IMR-90 (cell line): ENCODE data around the gene APLN. TPM values are rescaled to one million over a fixed set of nuclear protein-coding genes. Genes with fewer than 3 reads are reported as not detected.

ENCODE experiments used
- ATAC-seq: fragments of 200-7000 bp; cut with Tn5 transposase; 2 replicates; pipeline ENCODE4 v1.9.1; 2020; ENCODE audit warnings: low read depth, mild to moderate bottlenecking, moderate library complexity
- BruUV-seq: library from RNA; stranded (reverse); fragments of 400-500 nt; replicated peaks from 2 replicates; lab custom pipeline; 2021; lab: Mats Ljungman, UMichigan
- CTCF ChIA-PET: fragments of 300-600 bp; formaldehyde crosslinking; extraction: SDS; loops from one replicate; lab custom pipeline; 2021; ENCODE audit warnings: antibody characterized with exemption; lab: Yijun Ruan, JAX
- POLR2A ChIA-PET: fragments of 300-600 bp; sonication (Branson Sonifier 250); formaldehyde crosslinking; loops from one replicate; lab custom pipeline; 2022; ENCODE audit warnings: antibody characterized with exemption; ENCODE audit not compliant: unreplicated experiment; lab: Charles Lee
- DNase-seq: peaks from one replicate; pipeline ENCODE4 v3.0.0; 2013
- H2AFZ ChIP-seq: replicated peaks from 2 replicates; pipeline ENCODE3; 2013; ENCODE audit warnings: low read length, mild to moderate bottlenecking; ENCODE audit not compliant: poor library complexity
- H2AK5ac ChIP-seq: 2 replicates; pipeline ENCODE4 v1.6.1; 2013; ENCODE audit warnings: low read depth, low read length, inconsistent platforms
- H2AK9ac ChIP-seq: replicated peaks from 2 replicates; pipeline ENCODE3; 2013; ENCODE audit warnings: mild to moderate bottlenecking, low read depth, low read length, moderate library complexity; ENCODE audit not compliant: poor library complexity
- H2BK120ac ChIP-seq: 2 replicates; pipeline ENCODE4 v1.6.1; 2013; ENCODE audit warnings: low read depth, low read length, inconsistent platforms
- H2BK15ac ChIP-seq: 3 replicates; pipeline ENCODE4 v1.6.1; 2013; ENCODE audit warnings: low read depth, low read length, inconsistent platforms
- H2BK20ac ChIP-seq: 2 replicates; pipeline ENCODE4 v1.6.1; 2013; ENCODE audit warnings: low read depth, mild to moderate bottlenecking, inconsistent platforms, low read length, moderate library complexity
- H2BK5ac ChIP-seq: 2 replicates; pipeline ENCODE4 v1.6.1; 2013; ENCODE audit warnings: mild to moderate bottlenecking, low read depth, low read length, inconsistent platforms; ENCODE audit not compliant: poor library complexity, severe bottlenecking
- H3K14ac ChIP-seq: replicated peaks from 2 replicates; pipeline ENCODE4 v1.6.1; 2013; ENCODE audit warnings: low read depth, low read length, inconsistent platforms
- H3K18ac ChIP-seq: 2 replicates; pipeline ENCODE4 v1.6.1; 2013; ENCODE audit warnings: low read depth, low read length, control low read depth
- H3K23ac ChIP-seq: 2 replicates; pipeline ENCODE4 v1.6.1; 2013; ENCODE audit warnings: low read depth, low read length, inconsistent platforms
- H3K27ac ChIP-seq: 2 replicates; pipeline ENCODE4 v1.5.1; 2013; ENCODE audit warnings: mild to moderate bottlenecking, control low read depth, low read length; ENCODE audit not compliant: insufficient read depth
- H3K27me3 ChIP-seq: 2 replicates; pipeline ENCODE4 v1.6.1; 2013; ENCODE audit warnings: low read length; ENCODE audit not compliant: control insufficient read depth, insufficient read depth
- H3K36me3 ChIP-seq: 2 replicates; pipeline ENCODE4 v1.6.1; 2013; ENCODE audit warnings: low read length, mixed read lengths; ENCODE audit not compliant: control insufficient read depth, insufficient read depth
- H3K4ac ChIP-seq: 2 replicates; pipeline ENCODE4 v1.6.1; 2013; ENCODE audit warnings: low read depth, low read length, inconsistent platforms
- H3K4me1 ChIP-seq: 2 replicates; pipeline ENCODE4 v1.6.1; 2013; ENCODE audit warnings: low read length, mixed read lengths; ENCODE audit not compliant: control insufficient read depth, insufficient read depth
- H3K4me2 ChIP-seq: 2 replicates; pipeline ENCODE4 v1.6.1; 2013; ENCODE audit warnings: low read depth, mild to moderate bottlenecking, control low read depth, low read length, moderate library complexity
- H3K4me3 ChIP-seq: 2 replicates; pipeline ENCODE4 v1.5.1; 2013; ENCODE audit warnings: low read depth, mild to moderate bottlenecking, control low read depth, low read length, moderate library complexity; ENCODE audit not compliant: insufficient read depth
- H3K56ac ChIP-seq: 2 replicates; pipeline ENCODE4 v1.6.1; 2013; ENCODE audit warnings: low read length, inconsistent platforms; ENCODE audit not compliant: insufficient read depth; ENCODE audit errors: extremely low read depth
- H3K79me1 ChIP-seq, 2 experiments: 2 replicates each; pipeline ENCODE4 v1.6.1; 2013; ENCODE audit warnings: low read length in 2 of 2, inconsistent platforms in 1 of 2, low read depth in 1 of 2
- H3K9ac ChIP-seq: 2 replicates; pipeline ENCODE4 v1.6.1; 2013; ENCODE audit warnings: low read depth, low read length, control low read depth
- H3K9me1 ChIP-seq: 2 replicates; pipeline ENCODE4 v1.6.1; 2013; ENCODE audit warnings: low read length, inconsistent platforms; ENCODE audit not compliant: insufficient read depth
- H3K9me3 ChIP-seq: 2 replicates; pipeline ENCODE4 v1.6.1; 2013; ENCODE audit warnings: low read length; ENCODE audit not compliant: control insufficient read depth, insufficient read depth
- H4K20me1 ChIP-seq: 2 replicates; pipeline ENCODE4 v1.6.1; 2013; ENCODE audit warnings: low read length, inconsistent platforms; ENCODE audit not compliant: insufficient read depth
- H4K5ac ChIP-seq: 2 replicates; pipeline ENCODE4 v1.6.1; 2013; ENCODE audit warnings: mild to moderate bottlenecking, low read depth, low read length, control low read depth
- H4K8ac ChIP-seq, 2 experiments: 2 replicates each; pipeline ENCODE4 v1.6.1; 2013; ENCODE audit warnings: low read depth in 2 of 2, low read length in 2 of 2, control low read depth in 1 of 2, inconsistent platforms in 1 of 2
- H4K91ac ChIP-seq: 2 replicates; pipeline ENCODE4 v1.6.1; 2013; ENCODE audit warnings: low read depth, low read length, inconsistent platforms; ENCODE audit not compliant: insufficient read depth
- BHLHE40 ChIP-seq: fragments of 150-350 bp; IDR thresholded peaks from 2 replicates; pipeline ENCODE4 v1.6.1; 2016; ENCODE audit warnings: mild to moderate bottlenecking, low read depth, low read length
- CEBPB ChIP-seq: IDR thresholded peaks from 2 replicates; pipeline ENCODE4 v1.6.1; 2012; ENCODE audit warnings: low read depth, low read length, improper control_type of control experiment
- MAZ ChIP-seq: IDR thresholded peaks from 2 replicates; pipeline ENCODE4 v1.6.1; 2012; ENCODE audit warnings: low read depth, mild to moderate bottlenecking, low read length, improper control_type of control experiment, moderate library complexity, borderline replicate concordance
- POLR2A ChIP-seq: IDR thresholded peaks from 2 replicates; pipeline ENCODE4 v1.6.1; 2012; ENCODE audit warnings: mild to moderate bottlenecking, low read depth, low read length
- RAD21 ChIP-seq: IDR thresholded peaks from 2 replicates; pipeline ENCODE4 v1.6.1; 2012; ENCODE audit warnings: low read length, improper control_type of control experiment
- RCOR1 ChIP-seq: IDR thresholded peaks from 2 replicates; pipeline ENCODE4 v1.6.1; 2012; ENCODE audit warnings: mild to moderate bottlenecking, low read length, improper control_type of control experiment; ENCODE audit not compliant: insufficient replicate concordance
- SMC3 ChIP-seq: fragments of 150-350 bp; IDR thresholded peaks from 2 replicates; pipeline ENCODE4 v1.6.1; 2016; ENCODE audit warnings: low read depth, mild to moderate bottlenecking, antibody characterized with exemption, low read length, moderate library complexity
- WGBS, 2 experiments: methylation state at CpG; one replicate each; pipeline versions ENCODE4 v1.1.5 to v1.1.7; 2013; ENCODE audit warnings: missing lambda C conversion rate in 2 of 2; ENCODE audit not compliant: insufficient read length in 1 of 2; ENCODE audit errors: extremely low coverage in 2 of 2; 5-methylcytosine and 5-hydroxymethylcytosine counted together
- dilution Hi-C: fragments of 300-500 bp; cut with HindIII; formaldehyde crosslinking; loops from one replicate; pipeline ENCODE4 v1.14.3; 2018; ENCODE audit warnings: low sequenced_read_pairs; ENCODE audit not compliant: unreplicated experiment
- in situ Hi-C: fragments of 300-500 bp; cut with MboI; formaldehyde crosslinking; loops from 3 replicates; pipeline ENCODE4 v1.14.3; 2019; ENCODE audit warnings: low sequenced_read_pairs, inconsistent platforms, mixed read lengths
- intact Hi-C: fragments of 100-400 bp; cut with micrococcal nuclease; formaldehyde crosslinking; loops from 2 replicates; pipeline ENCODE4 v1.10.0; 2022
- polyA plus RNA-seq, 3 experiments: library from polyadenylated mRNA; depleted of rRNA; stranded (reverse); fragments of >200 nt; gene quantifications; 2 replicates each; pipeline ENCODE4 v1.2.3, GENCODE V29; 2012; ENCODE audit warnings: low replicate concordance in 1 of 3
- total RNA-seq: library from RNA; depleted of rRNA; stranded (reverse); fragments of >200 nt; gene quantifications from 2 replicates; pipeline ENCODE4 v1.2.3, GENCODE V29; 2012
- TF ChIP-seq, protein P1 (sequence below): fragments of 150-350 bp; IDR thresholded peaks from 2 replicates; pipeline ENCODE4 v1.6.1; 2016; ENCODE audit warnings: low read depth, mild to moderate bottlenecking, low read length, moderate library complexity, borderline replicate concordance

Gene APLN
- total and polyA plus RNA-seq, 2 of the 4 experiments (the other 2 are of a cell fraction), result 0.18 to 0.72 TPM

DNA sequence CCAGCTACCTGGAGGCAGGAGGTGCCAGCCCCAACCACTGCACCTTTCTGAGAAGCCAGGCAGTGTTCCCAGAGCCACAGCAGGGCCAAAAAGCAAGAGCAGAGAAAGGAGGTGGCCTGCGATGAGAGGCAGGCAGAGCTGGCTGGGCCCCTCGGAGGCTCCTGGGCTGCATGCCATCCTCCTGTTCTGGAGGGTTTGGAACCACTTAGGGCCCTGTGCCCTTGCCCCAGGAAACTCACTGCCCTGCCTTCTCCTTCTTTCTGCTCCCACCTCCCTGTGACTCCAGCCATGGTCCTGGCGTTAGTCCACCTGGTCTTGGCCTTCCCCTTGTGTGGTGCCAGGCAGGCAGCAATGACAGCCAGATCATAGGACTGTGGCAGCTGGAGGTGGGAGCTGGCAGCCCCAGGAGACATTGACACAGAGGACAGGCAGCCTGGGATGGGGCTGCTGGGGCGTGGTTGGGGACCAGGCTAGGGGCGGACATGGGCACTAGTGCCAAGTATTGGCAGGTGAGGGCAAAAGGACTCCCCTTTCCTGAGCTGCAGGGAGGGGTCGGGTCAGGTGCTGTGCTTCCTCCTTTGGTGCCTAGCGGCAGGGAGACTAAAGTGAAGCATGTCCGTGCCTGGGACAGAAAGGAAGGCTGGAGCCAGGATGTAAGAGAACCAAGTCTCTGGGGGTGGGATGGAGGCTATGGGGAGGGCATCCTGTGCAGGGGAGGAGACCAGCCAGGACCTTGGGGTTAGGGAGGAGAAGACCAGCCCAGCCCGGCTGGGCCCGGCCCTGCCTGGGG lies 1.4 kb downstream of the APLN start:
- no peak overlapping the region for H4K91ac ChIP-seq
- no peak overlapping the region for H3K23ac ChIP-seq
- no peak overlapping the region for H2BK20ac ChIP-seq
- H4K5ac ChIP-seq, result no peak overlapping the region
- peak overlapping the region; percentile 86; the same call in 1 of the 2 replicates for H3K4me2 ChIP-seq
- DNase-seq (no peak), ATAC-seq (no peak)
- WGBS, 2 experiments, result 75% methylated on average over 2 of the region's 10 CpGs; no CpG with 5 or more reads in 1 of the 2 experiments
- H3K27me3 ChIP-seq, result peaks cover 28% of the 10 kb centered on the region
- no peak overlapping the region for H2AK5ac ChIP-seq
- no peak overlapping the region for H2BK120ac ChIP-seq
- no peak overlapping the region for H2AK9ac ChIP-seq
- H3K79me1 ChIP-seq, result no peaks in the 10 kb centered on the region
- no peak overlapping the region for H3K56ac ChIP-seq
- H3K4me3 ChIP-seq, result 0 out of 2 replicates have a peak overlapping the region, but pooled peaks have one; percentile 53
- H3K18ac ChIP-seq, result no peak overlapping the region
- H2BK5ac ChIP-seq, result no peak overlapping the region
- H3K14ac ChIP-seq, result no peak overlapping the region
- TF ChIP-seq RAD21 (no peak), MAZ (no peak), RCOR1 (no peak), POLR2A (no peak), BHLHE40 (no peak), SMC3 (no peak), CEBPB (no peak)
- TF ChIP-seq, protein P1, sequence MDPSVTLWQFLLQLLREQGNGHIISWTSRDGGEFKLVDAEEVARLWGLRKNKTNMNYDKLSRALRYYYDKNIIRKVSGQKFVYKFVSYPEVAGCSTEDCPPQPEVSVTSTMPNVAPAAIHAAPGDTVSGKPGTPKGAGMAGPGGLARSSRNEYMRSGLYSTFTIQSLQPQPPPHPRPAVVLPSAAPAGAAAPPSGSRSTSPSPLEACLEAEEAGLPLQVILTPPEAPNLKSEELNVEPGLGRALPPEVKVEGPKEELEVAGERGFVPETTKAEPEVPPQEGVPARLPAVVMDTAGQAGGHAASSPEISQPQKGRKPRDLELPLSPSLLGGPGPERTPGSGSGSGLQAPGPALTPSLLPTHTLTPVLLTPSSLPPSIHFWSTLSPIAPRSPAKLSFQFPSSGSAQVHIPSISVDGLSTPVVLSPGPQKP, result no peak
- POLR2A ChIA-PET, result no interaction called here
- no peak overlapping the region for H2BK15ac ChIP-seq
- in situ Hi-C loops, result no loop called here
- intact Hi-C loops, result no loop called here
- peak overlapping the region; percentile 81 for H2AFZ ChIP-seq
- no peaks in the 10 kb centered on the region for H3K9me3 ChIP-seq
- H4K8ac ChIP-seq, result no peak overlapping the region
- CTCF ChIA-PET, result interaction anchor here (1.4 kb wide), 1 partner anchor 73 kb away, joined by 4 read pairs; no protein-coding TSS in a partner anchor
- dilution Hi-C loops, result no loop called here
- H3K9me1 ChIP-seq, result no peaks in the 10 kb centered on the region
- BruUV-seq, result no TSS peak
- no peak overlapping the region for H3K27ac ChIP-seq
- H3K36me3 ChIP-seq, result no peaks in the 10 kb centered on the region
- H4K20me1 ChIP-seq, result no peaks in the 10 kb centered on the region
- no peak overlapping the region for H3K4ac ChIP-seq
- no peak overlapping the region for H3K9ac ChIP-seq
- H3K4me1 ChIP-seq, result peaks cover 3% of the 10 kb centered on the region; the same call in 1 of the 2 replicates
